T-helper 2 cell treated with Interferon-gamma antibody and Interleukin-4, amounts not matched to agents 5 μg/mL and 100 μg/mL, for 36 hours (primary cell): ENCODE measurements around the gene GTPBP8.
"Not testable (repeated sequence)": the region's sequence is repeated elsewhere in the genome, so short reads cannot be mapped to it uniquely, and the experiment has no call there.

Source experiments
- DNase-seq: peaks from one replicate; pipeline ENCODE4 v3.0.0; 2021; ENCODE audit warnings: low spot score
- H3K27ac Mint-ChIP-seq: one replicate; pipeline ENCODE4 v1.8.0; 2021; ENCODE audit warnings: mild to moderate bottlenecking, mixed read lengths
- H3K27me3 Mint-ChIP-seq: one replicate; pipeline ENCODE4 v1.8.0; 2021; ENCODE audit warnings: low read depth, mixed read lengths
- H3K36me3 Mint-ChIP-seq: one replicate; pipeline ENCODE4 v1.8.0; 2021; ENCODE audit warnings: low read depth, mixed read lengths
- H3K4me1 Mint-ChIP-seq: one replicate; pipeline ENCODE4 v1.8.0; 2021; ENCODE audit warnings: low read depth, mixed read lengths
- H3K4me3 Mint-ChIP-seq: one replicate; pipeline ENCODE4 v1.8.0; 2022; ENCODE audit warnings: mild to moderate bottlenecking, moderate library complexity, mixed read lengths
- H3K9me3 Mint-ChIP-seq: one replicate; pipeline ENCODE4 v1.8.0; 2021; ENCODE audit warnings: mixed read lengths

The GTPBP8 gene

DNA sequence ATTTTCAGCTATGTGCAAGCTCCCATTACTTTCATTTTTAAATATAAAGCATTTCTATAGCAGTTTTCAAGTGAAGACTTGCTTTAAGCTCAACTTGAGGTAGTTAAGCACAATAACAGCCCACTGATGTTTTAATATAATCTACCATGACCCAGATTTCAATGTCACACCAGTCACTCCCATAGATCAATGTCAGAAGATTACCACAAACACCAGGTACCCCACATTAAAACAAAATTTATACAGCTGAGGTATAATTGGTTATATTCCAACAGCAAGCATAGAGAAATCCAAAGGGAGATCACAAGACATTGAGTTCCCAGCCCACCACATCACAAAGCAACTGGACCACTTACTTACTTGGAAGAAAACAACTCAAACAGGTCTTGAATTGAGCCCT, 22.8 kb downstream of the GTPBP8 start:
- H3K27me3 Mint-ChIP-seq, result no peaks in the 10 kb centered on the region
- H3K4me1 Mint-ChIP-seq, result peaks cover 35% of the 10 kb centered on the region
- no peaks in the 10 kb centered on the region for H3K9me3 Mint-ChIP-seq
- H3K36me3 Mint-ChIP-seq, result peaks cover 68% of the 10 kb centered on the region
- H3K27ac Mint-ChIP-seq, result peak overlapping the region; percentile 52
- no peak for DNase-seq
- H3K4me3 Mint-ChIP-seq, result peak overlapping the region; percentile 8

DNA sequence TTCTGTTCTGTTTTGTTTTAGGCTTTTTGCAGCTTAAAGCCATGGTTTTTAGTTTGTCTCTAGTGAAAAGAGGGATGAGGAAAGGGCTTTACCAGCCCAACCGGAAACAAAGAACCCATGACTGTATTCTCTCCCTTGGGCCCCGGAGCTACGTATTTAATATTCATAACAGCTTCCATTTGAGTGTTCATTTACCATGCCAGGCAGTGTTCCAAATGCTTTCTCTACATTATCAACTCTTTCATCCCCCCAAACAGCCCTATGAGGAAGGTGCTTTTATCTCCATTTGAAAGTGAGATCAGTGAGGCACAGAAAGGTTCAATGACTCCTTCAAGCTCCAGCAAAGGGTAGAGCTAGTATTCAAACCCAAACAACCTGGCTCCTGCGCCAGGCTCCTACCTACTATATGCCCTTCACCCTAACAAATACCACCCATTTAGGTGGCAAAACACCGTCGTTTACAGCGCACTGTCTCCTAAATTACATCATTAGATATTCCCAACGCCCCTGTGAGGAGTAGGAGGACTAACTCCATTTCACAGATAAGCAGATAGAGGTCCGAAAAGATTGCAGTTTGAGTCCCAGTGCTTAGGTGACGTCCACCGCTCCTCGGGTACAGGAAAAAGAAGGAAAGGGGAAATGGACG, 27.9 kb downstream of the GTPBP8 start:
- Mint-ChIP-seq H3K9me3 (no peaks in the 10 kb centered on the region), H3K4me1 (peaks cover 30% of the 10 kb centered on the region), H3K36me3 (peaks cover 24% of the 10 kb centered on the region), H3K27me3 (no peaks in the 10 kb centered on the region), H3K4me3 (peak overlapping the region; percentile 88), H3K27ac (peak overlapping the region; percentile 83)
- DNase-seq, result no peak

DNA sequence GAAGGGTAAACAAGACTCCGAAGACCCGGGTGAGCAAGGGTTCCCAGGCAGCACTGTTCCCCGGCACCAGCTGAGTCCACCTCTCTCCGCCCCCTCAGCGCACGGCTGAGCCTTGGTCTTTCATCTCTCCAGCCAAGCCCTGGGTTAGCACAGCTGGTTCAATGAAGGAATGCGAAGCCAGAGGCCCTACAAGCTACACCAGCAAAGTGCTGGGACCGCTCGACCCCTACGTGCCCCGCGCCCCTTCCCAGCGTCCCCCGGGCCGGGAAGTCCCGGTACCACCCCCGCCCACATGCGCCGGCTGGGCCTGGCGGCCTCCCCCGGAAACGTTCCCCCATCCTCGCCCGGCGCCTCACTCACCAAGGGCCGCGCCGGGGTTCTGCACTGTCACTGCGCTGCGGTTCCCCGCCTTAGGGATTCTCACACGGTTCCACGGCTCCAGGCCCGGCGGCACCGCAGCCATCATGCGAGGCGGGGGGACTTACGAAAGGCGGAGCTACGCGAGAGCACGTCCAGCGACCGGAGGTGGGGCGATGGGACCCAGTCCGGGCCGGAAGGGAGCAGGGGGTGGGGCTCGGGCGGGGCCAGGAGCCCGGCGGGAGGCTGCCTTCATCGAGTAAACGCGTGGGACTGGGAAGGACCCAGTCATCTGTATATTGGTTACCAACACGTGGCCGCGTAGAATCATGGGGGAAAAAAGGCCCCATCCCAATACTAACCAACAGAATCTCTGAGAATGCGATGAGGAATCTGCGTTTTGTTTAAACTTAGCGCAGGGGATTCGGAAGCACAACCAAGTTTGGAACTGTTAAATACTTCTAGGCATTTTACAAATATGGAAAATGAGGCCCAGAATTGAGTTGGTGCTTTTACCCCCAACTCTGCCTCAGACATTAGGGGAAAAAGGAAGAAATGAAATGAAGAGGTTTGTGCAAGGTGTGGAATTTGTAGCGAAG, 28.7 kb downstream of the GTPBP8 start:
- H3K27ac Mint-ChIP-seq, result peak overlapping the region; percentile 88
- H3K36me3 Mint-ChIP-seq, result peaks cover 21% of the 10 kb centered on the region
- peaks cover 29% of the 10 kb centered on the region for H3K4me1 Mint-ChIP-seq
- peak overlapping the region; percentile 88 for H3K4me3 Mint-ChIP-seq
- no peaks in the 10 kb centered on the region for H3K27me3 Mint-ChIP-seq
- peak; percentile 84 for DNase-seq
- H3K9me3 Mint-ChIP-seq, result no peaks in the 10 kb centered on the region

DNA sequence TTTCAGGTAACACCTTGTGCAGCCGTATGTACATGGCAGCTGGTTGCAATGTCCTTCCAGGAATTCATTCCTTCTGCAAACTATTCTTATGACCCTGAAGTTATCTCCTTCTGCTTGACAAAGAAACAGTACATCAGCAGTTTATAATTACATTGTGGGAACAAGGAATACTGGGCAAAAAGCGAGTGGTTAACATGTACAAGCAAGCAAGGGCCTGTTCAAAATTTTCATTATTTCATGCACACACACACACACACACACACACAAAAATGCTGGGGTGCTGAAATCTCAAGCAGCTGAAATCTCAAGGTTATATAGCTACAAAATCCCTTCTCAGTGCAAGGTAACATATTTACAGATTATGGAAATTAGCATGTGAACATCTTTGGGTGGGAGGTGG, 30.7 kb downstream of the GTPBP8 start:
- no peaks in the 10 kb centered on the region for H3K27me3 Mint-ChIP-seq
- no peaks in the 10 kb centered on the region for H3K9me3 Mint-ChIP-seq
- peaks cover 10% of the 10 kb centered on the region for H3K36me3 Mint-ChIP-seq
- H3K4me1 Mint-ChIP-seq, result peaks cover 23% of the 10 kb centered on the region
- no peak overlapping the region for H3K27ac Mint-ChIP-seq
- no peak for DNase-seq
- no peak overlapping the region for H3K4me3 Mint-ChIP-seq

DNA sequence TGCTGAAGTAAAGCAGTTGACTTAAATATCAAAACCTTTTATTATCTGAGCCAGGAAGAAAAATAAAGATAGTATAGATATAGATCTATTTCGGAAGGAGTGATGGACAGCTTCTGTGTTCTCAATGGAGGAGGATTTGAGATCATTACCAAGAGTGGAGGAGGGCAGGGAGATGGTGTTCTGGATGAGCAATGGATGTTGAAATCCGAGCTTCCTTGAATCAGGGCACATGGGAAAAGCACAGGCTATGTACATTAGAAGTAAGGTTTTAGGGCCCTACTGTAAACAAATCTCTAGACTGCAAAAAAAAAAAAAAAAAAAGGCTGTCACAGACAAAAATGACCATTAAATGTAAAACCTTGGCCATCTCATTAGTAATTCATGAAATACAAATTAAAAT, 43.2 kb downstream of the GTPBP8 start:
- H3K4me1 Mint-ChIP-seq, result no peaks in the 10 kb centered on the region
- H3K4me3 Mint-ChIP-seq, result no peak overlapping the region
- H3K36me3 Mint-ChIP-seq, result no peaks in the 10 kb centered on the region
- no peaks in the 10 kb centered on the region for H3K9me3 Mint-ChIP-seq
- DNase-seq, result no peak
- H3K27me3 Mint-ChIP-seq, result no peaks in the 10 kb centered on the region
- no peak overlapping the region for H3K27ac Mint-ChIP-seq

GRCh38 chr3:113035387-113035982, 44.7 kb downstream of the GTPBP8 start:
- H3K4me1 Mint-ChIP-seq, result no peaks in the 10 kb centered on the region
- H3K4me3 Mint-ChIP-seq, result no peak overlapping the region
- peaks cover 3% of the 10 kb centered on the region for H3K27me3 Mint-ChIP-seq
- no peak overlapping the region for H3K27ac Mint-ChIP-seq
- no peaks in the 10 kb centered on the region for H3K36me3 Mint-ChIP-seq
- no peaks in the 10 kb centered on the region for H3K9me3 Mint-ChIP-seq
- DNase-seq, result no peak

- Mint-ChIP-seq H3K9me3 (no peaks in the 10 kb centered on the region), H3K4me3 (no peak overlapping the region), H3K4me1 (no peaks in the 10 kb centered on the region), H3K36me3 (no peaks in the 10 kb centered on the region), H3K27ac (no peak overlapping the region), H3K27me3 (peaks cover 3% of the 10 kb centered on the region)
- DNase-seq, result no peak
These were observed 47.5 kb downstream of the GTPBP8 start for GRCh38 chr3:113038328-113038727.

DNA sequence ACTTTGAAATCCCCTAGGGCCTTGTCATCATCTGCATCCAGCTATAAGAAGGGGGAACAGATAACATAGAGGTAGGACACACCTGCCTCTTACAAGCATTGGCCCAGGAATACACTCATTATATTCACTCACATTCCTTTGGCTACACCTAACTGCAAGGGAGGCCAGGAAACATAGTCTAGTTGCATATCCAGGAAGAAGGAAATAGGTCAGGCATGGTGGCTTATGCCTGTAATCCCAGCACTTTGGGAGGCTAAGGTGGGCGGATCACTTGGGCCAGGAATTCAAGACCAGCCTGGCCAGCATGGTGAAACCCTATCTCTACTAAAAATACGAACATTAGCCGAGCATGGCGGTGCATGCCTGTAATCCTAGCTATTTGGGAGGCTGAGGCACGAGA, 48.8 kb downstream of the GTPBP8 start:
- no peaks in the 10 kb centered on the region for H3K36me3 Mint-ChIP-seq
- H3K4me3 Mint-ChIP-seq, result no peak overlapping the region
- no peak for DNase-seq
- no peaks in the 10 kb centered on the region for H3K4me1 Mint-ChIP-seq
- no peaks in the 10 kb centered on the region for H3K9me3 Mint-ChIP-seq
- peaks cover 3% of the 10 kb centered on the region for H3K27me3 Mint-ChIP-seq
- no peak overlapping the region for H3K27ac Mint-ChIP-seq

DNA sequence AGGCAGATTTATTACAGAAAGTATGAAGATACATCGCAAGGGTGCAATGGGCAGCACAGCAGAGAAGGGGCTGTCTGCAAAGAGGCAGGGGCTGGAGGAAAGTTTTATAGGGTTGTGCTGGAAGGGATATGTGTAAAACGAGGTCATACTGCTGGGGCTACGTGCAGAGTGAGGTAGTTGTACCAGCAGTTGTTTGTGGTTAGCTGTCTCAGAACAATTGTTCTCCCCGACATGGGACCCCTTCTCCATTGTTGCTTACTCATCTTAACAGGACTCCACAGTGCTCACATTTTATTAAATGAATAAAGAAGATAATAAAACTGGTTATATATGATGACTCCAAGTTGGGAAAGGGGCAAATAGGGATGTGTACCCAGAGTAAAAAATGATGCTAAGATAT, 49.4 kb downstream of the GTPBP8 start:
- Mint-ChIP-seq H3K9me3 (peaks cover 3% of the 10 kb centered on the region), H3K4me3 (no peak overlapping the region), H3K27ac (no peak overlapping the region), H3K36me3 (peaks cover 2% of the 10 kb centered on the region), H3K27me3 (peaks cover 3% of the 10 kb centered on the region), H3K4me1 (no peaks in the 10 kb centered on the region)
- no peak for DNase-seq

GRCh38 chr3:113043686-113044085, 52.9 kb downstream of the GTPBP8 start:
- H3K27ac Mint-ChIP-seq, result no peak overlapping the region

DNA sequence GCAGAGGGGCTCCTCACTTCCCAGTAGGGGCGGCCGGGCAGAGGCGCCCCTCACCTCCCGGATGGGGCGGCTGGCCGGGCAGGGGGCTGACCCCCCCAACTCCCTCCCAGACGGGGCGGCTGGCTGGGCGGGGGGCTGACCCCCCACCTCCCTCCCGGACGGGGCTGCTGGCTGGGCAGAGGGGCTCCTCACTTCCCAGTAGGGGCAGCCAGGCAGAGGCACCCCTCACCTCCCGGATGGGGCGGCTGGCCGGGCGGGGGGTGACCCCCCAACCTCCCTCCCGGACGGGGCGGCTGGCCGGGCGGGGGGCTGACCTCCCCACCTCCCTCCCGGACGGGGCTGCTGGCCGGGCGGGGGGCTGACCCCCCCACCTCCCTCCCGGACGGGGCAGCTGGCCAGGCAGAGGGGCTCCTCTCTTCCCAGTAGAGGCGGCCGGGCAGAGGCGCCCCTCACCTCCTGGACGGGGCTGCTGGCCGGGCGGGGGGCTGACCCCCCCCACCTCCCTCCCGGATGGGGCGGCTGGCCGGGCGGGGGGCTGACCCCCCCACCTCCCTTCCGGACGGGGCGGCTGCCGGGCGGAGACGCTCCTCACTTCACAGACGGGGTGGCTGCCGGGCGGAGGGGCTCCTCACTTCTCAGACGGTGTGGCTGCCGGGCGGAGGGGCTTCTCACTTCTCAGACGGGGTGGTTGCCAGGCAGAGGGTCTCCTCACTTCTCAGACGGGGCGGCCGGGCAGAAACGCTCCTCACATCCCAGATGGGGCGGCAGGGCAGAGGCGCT, 55.6 kb downstream of the GTPBP8 start:
- DNase-seq, H3K4me1 Mint-ChIP-seq, H3K27ac Mint-ChIP-seq, H3K4me3 Mint-ChIP-seq, H3K36me3 Mint-ChIP-seq, H3K9me3 Mint-ChIP-seq, H3K27me3 Mint-ChIP-seq: not testable (repeated sequence)

More at GRCh38 chr3:113043686-113044085, 52.9 kb downstream of the GTPBP8 start:
- DNase-seq, result no peak
- H3K36me3 Mint-ChIP-seq, result peaks cover 3% of the 10 kb centered on the region
- H3K27me3 Mint-ChIP-seq, result peaks cover 3% of the 10 kb centered on the region
- H3K4me1 Mint-ChIP-seq, result no peaks in the 10 kb centered on the region
- H3K9me3 Mint-ChIP-seq, result peaks cover 7% of the 10 kb centered on the region
- H3K4me3 Mint-ChIP-seq, result no peak overlapping the region

- Mint-ChIP-seq H3K4me3 (no peak overlapping the region), H3K9me3 (no peaks in the 10 kb centered on the region), H3K27me3 (no peaks in the 10 kb centered on the region), H3K27ac (no peak overlapping the region), H3K36me3 (no peaks in the 10 kb centered on the region), H3K4me1 (no peaks in the 10 kb centered on the region)
- DNase-seq, result peak; percentile 82
These were observed 60.5 kb downstream of the GTPBP8 start for GRCh38 chr3:113051302-113051711.
